GM12874 (cell line): ENCODE data around the gene HCFC2.
A peak's percentile ranks its signal among the peaks of the same experiment; 100 is the strongest.

ENCODE experiments used
- CTCF ChIP-seq: IDR thresholded peaks from 2 replicates; pipeline ENCODE4 v1.5.1; 2011; ENCODE audit warnings: low read depth, mild to moderate bottlenecking, control low read depth, low read length, moderate library complexity; ENCODE audit not compliant: insufficient read depth

The HCFC2 gene

GRCh38 chr12:104054681-104055346 lies 9.5 kb upstream of the HCFC2 start:
- TF ChIP-seq CTCF, result no peak

GRCh38 chr12:104055686-104056388 lies 8.5 kb upstream of the HCFC2 start:
- TF ChIP-seq CTCF, result no peak

DNA sequence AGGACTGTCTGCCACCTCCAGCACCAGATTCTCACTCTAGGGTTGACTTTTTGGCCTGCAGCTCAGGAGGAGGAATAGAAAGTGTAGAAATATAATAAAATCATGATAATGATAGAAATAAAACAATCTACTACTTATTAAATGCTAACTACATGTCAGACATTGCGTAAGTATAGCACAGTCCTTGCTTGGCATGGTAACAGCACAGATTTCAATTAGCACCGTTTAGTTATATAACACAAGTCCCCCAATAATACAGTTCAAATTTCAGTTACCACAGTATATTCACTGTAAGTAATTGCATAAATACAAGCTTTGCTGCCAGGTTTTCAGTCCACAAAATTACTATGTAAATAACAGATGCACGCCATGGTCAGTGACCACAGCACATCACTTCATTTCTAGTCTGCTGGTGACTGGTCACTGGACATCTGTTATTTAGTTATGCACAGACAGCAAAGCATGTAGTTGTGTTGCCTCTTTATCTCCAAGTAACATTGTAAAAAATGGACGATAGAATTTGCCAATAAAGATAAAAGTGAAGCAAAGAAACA lies 7.8 kb upstream of the HCFC2 start:
- no peak for TF ChIP-seq CTCF

GRCh38 chr12:104057771-104058197 lies 6.5 kb upstream of the HCFC2 start:
- TF ChIP-seq CTCF, result peak; percentile 51; the same call in 1 of the 2 replicates

DNA sequence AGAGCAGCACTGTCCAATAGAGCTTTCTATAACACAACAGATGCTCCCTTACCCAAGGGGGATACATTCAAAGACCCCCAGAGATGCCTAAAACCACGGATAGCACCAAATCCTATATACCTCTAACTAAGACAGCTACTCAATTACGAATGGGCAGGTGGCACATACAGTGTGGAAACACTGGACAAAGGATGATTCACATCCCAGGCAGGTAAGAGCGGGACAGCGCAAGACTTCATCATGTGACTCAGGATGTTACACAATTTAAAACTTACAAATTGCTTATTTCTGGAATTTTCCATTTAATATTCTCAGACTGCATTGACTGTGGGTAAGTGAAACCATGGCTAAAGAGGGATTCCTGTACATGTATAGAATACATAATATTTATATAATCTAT lies 5.5 kb upstream of the HCFC2 start:
- no peak for TF ChIP-seq CTCF

DNA sequence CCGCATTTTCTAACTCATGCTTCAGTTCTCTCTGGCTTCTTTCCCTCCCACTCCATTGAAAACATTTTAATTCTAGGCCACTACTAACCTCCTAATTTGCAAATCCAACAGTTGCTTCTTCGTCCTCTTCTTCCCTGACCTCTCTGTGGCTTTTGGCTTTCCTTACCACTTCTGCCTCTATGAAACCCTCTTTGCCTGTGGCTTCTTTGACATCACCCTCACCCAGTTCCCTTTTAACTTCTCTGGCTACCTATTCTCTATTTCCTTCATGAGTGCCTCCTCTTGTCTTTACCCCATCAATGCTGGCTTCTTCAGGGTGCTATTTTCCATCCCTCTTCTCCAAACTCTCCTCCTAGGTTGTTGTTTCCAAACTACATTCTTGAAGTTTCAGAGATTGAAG lies 4.4 kb upstream of the HCFC2 start:
- no peak for TF ChIP-seq CTCF

GRCh38 chr12:104060791-104061190 lies 3.5 kb upstream of the HCFC2 start:
- no peak for TF ChIP-seq CTCF
